Fibroblast of skin of back (primary cell): ENCODE measurements around the gene ANKRD10.

Source experiments
- DNase-seq: peaks from one replicate; pipeline ENCODE4 v3.0.0-alpha.2; 2013

ANKRD10 gene

DNA sequence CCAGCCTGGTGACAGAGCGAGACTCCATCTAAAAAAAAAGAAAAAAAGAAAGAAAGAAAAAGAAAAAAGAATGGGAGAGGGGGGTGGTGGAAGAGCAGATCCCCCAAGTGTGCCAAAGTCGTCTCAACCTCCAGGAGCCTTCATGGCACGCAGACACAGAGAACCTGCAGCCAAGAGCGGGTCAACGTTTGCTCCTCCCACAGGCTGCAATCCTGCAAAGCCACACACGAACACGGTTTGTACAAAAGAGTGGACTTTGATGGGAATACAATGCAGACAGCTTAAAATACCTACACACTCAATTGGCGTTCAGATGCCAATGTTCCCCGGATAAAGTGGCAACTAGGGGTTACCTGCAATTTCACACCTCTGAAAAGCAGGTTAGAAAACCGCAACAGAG, 29.4 kb downstream of the ANKRD10 start:
- no peak for DNase-seq

DNA sequence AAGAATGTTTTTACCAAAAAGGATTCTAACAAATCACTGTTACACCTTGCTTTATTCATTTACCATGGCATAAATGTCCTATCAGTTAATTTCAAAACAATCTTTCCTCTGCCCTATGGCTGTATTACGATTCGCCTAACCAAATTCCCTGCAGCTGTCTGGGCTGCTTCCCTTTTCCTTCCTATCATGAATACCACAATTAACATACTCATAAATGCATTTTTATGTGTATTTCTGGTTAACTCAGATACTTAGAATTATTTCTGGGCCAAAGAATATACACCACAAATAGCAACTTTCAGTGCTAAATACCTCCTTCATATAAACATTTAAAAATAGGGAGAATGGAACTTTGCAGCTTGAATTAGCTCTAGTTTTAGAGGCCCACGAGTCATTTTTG, 30.4 kb downstream of the ANKRD10 start:
- DNase-seq, result no peak

DNA sequence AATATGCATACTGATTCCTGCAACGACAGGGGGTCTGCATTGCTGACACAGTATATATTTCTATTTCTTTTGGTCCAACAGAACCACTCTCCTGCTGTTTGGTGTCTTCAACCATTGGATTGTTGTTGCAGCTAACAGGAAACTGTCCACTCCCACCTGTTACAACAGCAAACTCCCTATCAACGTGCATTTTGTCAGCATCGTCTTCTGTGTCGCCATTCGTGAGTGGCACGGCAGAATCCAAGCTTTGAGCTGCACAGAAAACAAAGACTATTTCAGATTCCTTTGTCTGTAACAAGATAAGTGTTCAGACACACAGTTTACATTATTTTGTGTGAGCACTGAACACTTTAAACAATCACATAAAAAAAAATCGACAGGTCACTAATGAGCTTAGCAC, 31.3 kb downstream of the ANKRD10 start:
- no peak for DNase-seq

DNA sequence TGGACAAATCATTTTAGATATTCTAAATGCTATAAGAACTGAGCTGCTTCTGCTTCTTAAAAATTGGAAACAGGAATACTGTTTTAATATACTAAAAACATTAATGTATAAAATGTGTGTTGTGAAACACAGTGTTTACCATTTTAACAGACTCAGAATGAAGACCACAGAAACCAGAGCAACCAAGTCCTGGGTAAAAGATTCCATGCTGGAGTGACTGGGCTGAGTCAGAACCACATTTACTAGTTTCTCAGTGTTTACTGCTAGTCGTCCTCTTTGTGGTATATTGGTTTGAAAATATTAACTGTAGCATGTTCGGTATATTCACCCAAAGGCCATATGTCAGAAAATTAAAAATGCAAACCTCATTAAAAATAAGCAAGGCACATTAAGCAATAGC, 31.9 kb downstream of the ANKRD10 start:
- DNase-seq, result no peak

GRCh38 chr13:110881839-110882627, 32.8 kb downstream of the ANKRD10 start:
- no peak for DNase-seq

GRCh38 chr13:110880627-110881026, 34.2 kb downstream of the ANKRD10 start:
- no peak for DNase-seq

DNA sequence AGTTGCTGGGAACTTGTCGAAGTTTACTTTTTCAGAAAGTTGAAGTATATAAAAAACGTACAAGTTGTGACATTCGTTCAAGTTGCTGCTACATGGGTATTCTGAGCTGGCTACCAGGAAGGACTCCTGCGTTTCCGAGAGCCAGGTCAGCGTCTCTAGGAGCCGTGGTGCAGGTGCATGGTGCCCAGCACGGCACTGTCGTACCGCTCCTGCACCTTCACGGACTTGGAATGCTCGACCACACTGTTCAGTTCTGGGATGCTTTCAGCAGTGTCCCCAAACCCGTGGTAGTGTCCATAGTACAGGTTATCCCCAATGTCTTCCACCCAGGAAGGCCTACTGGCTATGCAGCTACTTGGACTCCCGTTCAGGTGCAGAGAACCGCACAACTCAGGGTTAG, 35.4 kb downstream of the ANKRD10 start:
- no peak for DNase-seq

DNA sequence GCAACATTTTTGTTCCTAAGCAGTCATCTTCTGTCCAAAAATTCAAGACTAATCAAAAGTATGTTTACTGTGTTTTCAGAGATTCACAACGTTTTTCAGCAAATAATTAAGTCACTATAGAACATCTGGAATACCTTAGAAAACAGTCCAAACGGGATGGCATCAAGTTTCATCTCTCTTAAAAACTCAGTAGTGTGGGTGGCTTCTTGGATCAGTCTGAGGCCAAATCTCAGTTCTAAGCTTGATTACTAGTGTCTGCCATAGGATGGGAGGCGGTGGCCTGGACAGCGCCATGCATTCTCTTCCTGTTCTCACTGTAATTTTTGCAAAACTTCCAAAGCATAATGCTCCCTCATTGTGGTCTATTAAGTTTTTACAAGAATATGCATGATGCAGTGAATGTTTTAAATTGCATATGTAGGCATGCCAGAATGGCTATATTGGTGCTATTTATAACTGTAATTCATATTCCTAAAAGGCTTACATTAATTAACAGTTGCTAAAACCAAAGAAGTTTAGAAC, 37.1 kb downstream of the ANKRD10 start:
- DNase-seq, result no peak

- no peak for DNase-seq
Measured at GRCh38 chr13:110876609-110877008, 38.3 kb downstream of the ANKRD10 start.

- no peak for DNase-seq
Measured at GRCh38 chr13:110875241-110875640, 39.6 kb downstream of the ANKRD10 start.

DNA sequence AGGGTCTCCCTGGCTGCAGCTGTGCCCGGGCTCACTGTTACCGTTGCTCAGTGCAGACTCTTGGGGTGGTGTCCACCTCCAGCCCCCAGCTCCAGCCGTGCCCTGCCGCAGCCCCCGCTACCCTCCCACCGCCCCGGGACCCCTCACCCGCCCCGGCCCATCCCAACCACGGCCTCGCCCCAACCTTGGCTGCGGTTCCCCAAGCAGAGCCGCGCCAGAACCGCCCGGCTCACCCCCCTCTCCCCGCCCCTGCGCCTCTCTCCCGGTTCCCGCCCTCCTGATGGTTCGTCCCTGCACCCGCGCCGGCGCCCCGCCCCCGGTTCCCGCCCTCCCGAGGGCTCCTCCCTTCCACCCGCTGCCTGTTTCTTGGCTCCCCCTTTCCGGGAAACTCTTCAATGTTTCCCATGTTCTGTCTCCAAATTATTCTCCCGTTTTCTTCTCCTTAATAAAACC, 40.3 kb downstream of the ANKRD10 start:
- DNase-seq, result peak; percentile 73

GRCh38 chr13:110873639-110874507, 41.0 kb downstream of the ANKRD10 start:
- DNase-seq, result no peak

DNA sequence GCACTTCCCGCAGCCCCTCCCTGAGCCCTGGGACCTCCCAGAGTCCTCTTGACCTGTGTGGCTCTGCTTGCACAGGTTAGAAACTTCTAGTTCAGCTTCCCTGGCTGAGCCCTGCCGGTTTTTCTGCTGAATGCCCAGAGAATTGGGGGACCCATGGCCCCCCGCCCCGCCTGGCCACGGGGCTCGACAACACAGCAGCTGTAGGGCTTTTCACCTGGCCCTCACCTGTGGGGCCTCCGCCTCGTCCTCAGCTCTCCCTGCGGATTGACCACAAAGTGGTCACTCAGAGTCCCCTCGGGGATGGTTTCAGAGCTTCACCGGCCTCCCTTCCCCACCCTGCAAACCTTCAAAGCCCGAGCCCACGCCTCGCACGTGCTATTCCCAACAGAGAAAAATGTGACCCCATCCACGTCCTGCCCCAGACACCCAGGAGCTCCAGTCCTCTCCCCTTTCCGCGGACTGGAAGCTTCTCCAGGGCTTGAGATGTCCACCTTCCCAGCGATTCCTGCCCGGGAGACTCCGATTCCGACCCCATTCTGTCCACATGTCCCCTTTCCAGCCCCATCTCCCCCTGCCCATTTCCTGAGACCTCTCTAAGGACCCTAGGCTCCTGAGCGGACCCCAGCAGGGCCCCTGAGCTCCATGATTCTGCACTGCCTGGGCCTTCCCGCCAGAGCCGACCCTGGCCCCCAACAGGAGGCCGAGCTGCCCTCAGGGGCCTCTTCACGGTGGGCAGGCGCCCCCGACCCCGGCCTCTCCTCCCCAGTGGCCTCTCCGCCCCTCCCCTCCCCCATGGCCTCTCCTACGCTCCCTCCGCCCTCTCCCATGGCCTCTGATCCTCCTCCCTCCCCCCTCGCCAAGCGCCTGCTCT, 41.9 kb downstream of the ANKRD10 start:
- no peak for DNase-seq

DNA sequence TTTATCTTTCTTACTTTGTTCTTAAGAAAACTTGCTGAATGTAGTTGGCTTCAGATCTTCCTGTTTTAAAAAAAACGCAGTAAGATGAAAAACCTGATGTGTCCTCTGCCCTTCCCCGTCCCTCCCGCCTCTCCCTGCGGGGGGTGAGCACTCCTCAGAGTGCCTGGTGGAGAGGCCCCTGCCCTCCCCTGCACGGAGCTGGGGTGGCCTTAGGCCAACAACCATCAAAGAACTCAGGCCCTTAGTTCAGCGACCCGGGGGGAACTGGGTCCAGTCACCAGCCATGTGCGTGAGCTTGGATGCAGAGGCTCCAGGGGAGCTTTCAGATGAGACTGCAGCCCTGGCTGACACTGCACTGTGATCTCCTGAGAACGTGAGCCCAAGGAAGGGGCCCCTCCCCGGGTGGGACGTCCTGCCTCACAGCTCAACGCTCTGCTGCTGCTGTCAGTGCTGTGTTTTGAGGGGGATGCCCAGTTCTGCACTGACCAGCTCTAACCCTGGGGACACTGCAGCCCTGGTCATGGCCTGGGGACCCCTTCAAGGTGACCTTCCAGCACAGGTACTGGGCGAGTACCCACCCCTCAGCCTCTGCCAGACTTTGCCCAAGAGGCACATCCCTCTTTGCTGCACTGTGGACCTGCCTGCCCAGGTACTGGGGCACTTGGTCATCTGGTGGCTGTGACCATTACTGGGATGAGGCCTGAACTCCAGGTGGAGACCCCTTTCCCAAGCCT, 42.7 kb downstream of the ANKRD10 start:
- no peak for DNase-seq

DNA sequence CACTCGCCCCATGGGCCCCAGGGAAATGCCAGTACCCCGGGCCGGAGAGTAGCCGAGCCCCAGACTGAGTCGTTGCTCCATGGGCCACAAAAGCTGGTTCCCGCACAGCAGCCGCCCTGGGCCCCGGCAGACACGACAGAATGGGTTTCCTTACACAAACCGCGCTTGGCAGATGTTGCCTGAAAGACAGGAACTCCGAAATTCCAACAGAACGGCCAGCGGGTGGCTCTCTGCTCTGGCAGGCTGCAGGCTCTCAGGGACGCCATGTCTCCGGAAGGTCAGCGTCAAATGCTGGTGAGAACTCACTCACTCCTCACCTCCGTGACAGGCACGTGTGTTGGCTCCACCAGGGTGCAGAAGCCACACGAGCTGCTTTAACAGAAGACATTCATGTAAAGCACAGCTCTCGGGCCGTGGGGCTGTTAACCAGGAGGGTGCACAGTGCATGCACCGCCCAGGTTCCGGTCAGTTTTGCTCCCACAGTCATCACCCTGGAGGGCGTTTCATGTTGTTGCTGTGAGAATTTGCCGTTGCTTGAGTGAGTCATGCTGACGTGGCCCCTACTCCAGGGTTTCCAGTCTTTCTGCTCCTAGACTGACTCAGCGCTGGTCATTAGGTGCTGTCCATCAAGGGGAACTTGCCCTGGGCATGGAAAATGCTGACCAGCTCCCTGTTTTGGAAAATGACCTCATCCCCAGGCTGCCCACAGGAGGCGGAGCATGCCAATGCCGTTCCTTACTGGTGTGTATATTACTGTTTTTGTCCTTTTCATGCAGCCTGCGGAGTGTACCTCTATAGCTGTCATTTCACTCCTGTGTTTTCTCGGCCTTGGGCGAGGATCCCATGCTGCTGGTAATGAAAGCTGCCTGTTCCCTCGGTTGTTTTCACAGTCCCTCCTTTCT, 44.8 kb downstream of the ANKRD10 start:
- peak; percentile 100 for DNase-seq

GRCh38 chr13:110869231-110869804, 45.6 kb downstream of the ANKRD10 start:
- DNase-seq, result no peak

DNA sequence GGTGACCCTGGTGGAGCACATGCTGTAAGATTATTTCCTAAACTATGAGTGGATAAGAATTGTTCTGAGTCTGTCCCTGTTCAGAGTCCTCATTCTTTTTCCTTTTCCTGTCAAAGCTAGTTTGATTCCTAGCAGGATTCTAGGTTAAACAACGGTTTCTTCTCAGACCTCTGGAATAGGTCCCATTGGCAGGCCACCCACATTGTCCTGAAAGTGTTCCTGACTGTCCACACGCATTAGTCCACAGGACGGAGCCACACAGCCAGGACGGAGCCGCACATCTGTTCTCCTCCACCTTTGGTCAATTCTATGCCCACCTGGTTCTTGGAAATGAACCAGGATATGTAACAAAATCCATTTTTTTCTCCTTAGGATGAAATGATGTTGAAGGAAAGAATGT, 46.1 kb downstream of the ANKRD10 start:
- DNase-seq, result no peak

DNA sequence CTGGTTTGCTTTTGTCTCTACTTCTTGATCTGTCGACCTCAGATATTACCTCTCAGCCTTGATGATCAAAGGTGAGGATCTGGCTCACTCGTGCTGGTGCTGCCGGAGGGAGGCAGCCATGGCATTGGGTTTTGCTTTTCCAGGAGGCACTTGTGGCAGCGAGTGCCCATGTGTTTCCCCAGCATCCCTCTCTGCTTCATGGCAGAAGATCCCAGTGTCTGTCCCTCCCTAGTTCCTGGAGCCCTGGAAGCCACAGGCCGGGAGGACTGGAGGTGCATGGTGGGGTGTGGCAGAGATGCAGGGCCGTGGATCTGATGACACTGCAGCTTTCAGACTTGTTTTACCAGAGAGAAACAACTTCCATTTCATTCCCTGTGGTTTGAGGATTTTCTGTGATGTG, 47.5 kb downstream of the ANKRD10 start:
- DNase-seq, result no peak

GRCh38 chr13:110866491-110867170, 48.2 kb downstream of the ANKRD10 start:
- no peak for DNase-seq

DNA sequence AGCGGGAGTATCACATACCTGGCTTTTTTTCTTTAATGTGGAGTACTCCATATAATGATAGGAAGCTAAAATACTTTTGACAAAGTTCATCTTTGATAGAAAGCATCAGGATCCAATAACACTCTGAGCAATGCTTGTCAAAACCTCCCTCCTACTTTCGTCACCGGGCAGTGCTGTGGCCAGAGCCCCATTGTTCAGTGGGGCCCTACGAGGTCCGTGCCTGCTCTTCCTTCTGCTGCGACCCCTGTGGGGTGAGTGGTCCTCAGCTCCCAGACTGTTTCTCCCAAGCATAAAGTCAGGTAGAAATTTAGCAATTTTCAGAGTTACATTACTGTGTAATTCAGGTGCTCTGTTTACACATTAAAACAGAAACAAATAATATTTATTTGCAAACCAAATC, 51.2 kb downstream of the ANKRD10 start:
- DNase-seq, result no peak
